Measurements from ENCODE around the gene METTL3. TPM values are rescaled to one million over a fixed set of nuclear protein-coding genes. Genes with fewer than 3 reads are reported as not detected.

METTL3 gene
- total and polyA plus RNA-seq, 2 of the 13 experiments (the other 11 are each of a cell fraction or from before 2014, with no cell fraction given): 123 to 130 TPM

GRCh38 chr14:21556378-21557083 lies 45.4 kb upstream of the METTL3 start (continued):
- no peak for TF ChIP-seq ZNF407 (CRISPR knock-in tag; IDR thresholded peaks at IDR 0.05; ENCODE audit: not compliant biosample characterization)
- TF ChIP-seq AHDC1 (CRISPR knock-in tag; IDR thresholded peaks at IDR 0.05; ENCODE audit: borderline replicate concordance): no peak
- TF ChIP-seq GTF3A (CRISPR knock-in tag; conservative IDR thresholded peaks at IDR 0.05): 0 out of 2 replicates have a peak, but pooled peaks have one; percentile 48
- TF ChIP-seq ZNF121 (CRISPR knock-in tag; IDR thresholded peaks at IDR 0.05): peak; percentile 99
- TF ChIP-seq ZNF24 (IDR thresholded peaks at IDR 0.05): peak; percentile 91
- 0 out of 2 replicates have a peak, but pooled peaks have one; percentile 46 for TF ChIP-seq ZNF543 (CRISPR knock-in tag; IDR thresholded peaks at IDR 0.05)
- TF ChIP-seq SOX13 (IDR thresholded peaks at IDR 0.05): no peak
- TF ChIP-seq SOX13 (CRISPR knock-in tag; conservative IDR thresholded peaks at IDR 0.05 in 1 of 2, IDR thresholded peaks at IDR 0.05 in 1 of 2): peak in 1 of 2 experiments; percentile 32; a peak in 1 of 4 replicates
- TF ChIP-seq ZNF414 (CRISPR knock-in tag; IDR thresholded peaks at IDR 0.05): no peak
- TF ChIP-seq RCOR2 (CRISPR knock-in tag; IDR thresholded peaks at IDR 0.05): 0 out of 2 replicates have a peak, but pooled peaks have one; percentile 26
- TF ChIP-seq ZNF878 (CRISPR knock-in tag; IDR thresholded peaks at IDR 0.05): 0 out of 2 replicates have a peak, but pooled peaks have one; percentile 13
- no peak for TF ChIP-seq TCF7L2 (IDR thresholded peaks at IDR 0.05; ENCODE audit: low read depth, low read length)
